Stimulated activated CD8-positive, alpha-beta memory T cell treated with anti-CD3 and anti-CD28 coated beads, Interleukin-7, amount 100 ng/mL, for 4 hours (primary cell): ENCODE results near the gene BAZ2B.
"Not testable (repeated sequence)": the region's sequence is repeated elsewhere in the genome, so short reads cannot be mapped to it uniquely, and the experiment has no call there.

Experiments used
- DNase-seq, 2 donors: peaks; one replicate each; pipeline ENCODE4 v3.0.0-alpha.2; 2020; ENCODE audit warnings: low read depth in 2 of 2

The BAZ2B gene

GRCh38 chr2:159419403-159419802 lies 196.9 kb downstream of the BAZ2B start:
- DNase-seq = no peak

- DNase-seq = no peak
Observed at GRCh38 chr2:159411460-159411859, 204.9 kb downstream of the BAZ2B start.

GRCh38 chr2:159410276-159410675 lies 206.1 kb downstream of the BAZ2B start:
- no peak for DNase-seq

- no peak for DNase-seq
Observed at GRCh38 chr2:159409116-159409800, 207.1 kb downstream of the BAZ2B start.

- DNase-seq = no peak
Observed at GRCh38 chr2:159402790-159403189, 213.6 kb downstream of the BAZ2B start.

- DNase-seq = not testable (repeated sequence)
Observed at GRCh38 chr2:159402160-159402559, 214.2 kb downstream of the BAZ2B start.

- DNase-seq = no peak
Observed at GRCh38 chr2:159399716-159400415, 216.5 kb downstream of the BAZ2B start.

- DNase-seq = no peak
Observed at GRCh38 chr2:159396799-159397198, 219.5 kb downstream of the BAZ2B start.

GRCh38 chr2:159382447-159383028 lies 233.8 kb downstream of the BAZ2B start:
- DNase-seq = no peak

GRCh38 chr2:159381574-159381973 lies 234.8 kb downstream of the BAZ2B start:
- DNase-seq = no peak

- DNase-seq = no peak
Observed at GRCh38 chr2:159380685-159381239, 235.6 kb downstream of the BAZ2B start.

GRCh38 chr2:159379181-159379580 lies 237.2 kb downstream of the BAZ2B start:
- DNase-seq = no peak

- no peak for DNase-seq
Observed at GRCh38 chr2:159375241-159375640, 241.1 kb downstream of the BAZ2B start.

GRCh38 chr2:159371506-159371905 lies 244.8 kb downstream of the BAZ2B start:
- DNase-seq = no peak

GRCh38 chr2:159366538-159366937 lies 249.8 kb downstream of the BAZ2B start:
- DNase-seq = no peak

GRCh38 chr2:159362816-159363251 lies 253.5 kb downstream of the BAZ2B start:
- no peak for DNase-seq

GRCh38 chr2:159362094-159362493 lies 254.3 kb downstream of the BAZ2B start:
- no peak for DNase-seq

- not testable (repeated sequence) for DNase-seq
Observed at GRCh38 chr2:159361603-159362002, 254.7 kb downstream of the BAZ2B start.

- DNase-seq = no peak
Observed at GRCh38 chr2:159356053-159356554, 260.2 kb downstream of the BAZ2B start.

- no peak for DNase-seq
Observed at GRCh38 chr2:159351977-159352376, 264.4 kb downstream of the BAZ2B start.

GRCh38 chr2:159349674-159350299 lies 266.6 kb downstream of the BAZ2B start:
- DNase-seq = no peak
